Stomach smooth muscle (tissue), 2 donors: Measurements from ENCODE around the gene TLL1.

ENCODE experiments used
- H3K27ac ChIP-seq: one replicate; pipeline ENCODE4 v1.7.0; 2013; ENCODE audit warnings: mild to moderate bottlenecking, low read length, inconsistent platforms
- H3K27me3 ChIP-seq, 2 donors: one replicate each; pipeline ENCODE4 v1.7.0; 2013; ENCODE audit warnings: low read length in 2 of 2; ENCODE audit not compliant: insufficient read depth in 2 of 2, control insufficient read depth in 1 of 2
- H3K36me3 ChIP-seq, 2 donors: one replicate each; pipeline ENCODE4 v1.7.0; 2013; ENCODE audit warnings: low read length in 2 of 2; ENCODE audit not compliant: control insufficient read depth in 2 of 2, insufficient read depth in 2 of 2
- H3K4me1 ChIP-seq: one replicate; pipeline ENCODE4 v1.7.0; 2013; ENCODE audit warnings: low read length; ENCODE audit not compliant: control insufficient read depth, insufficient read depth
- H3K4me3 ChIP-seq, 2 donors: one replicate each; pipeline ENCODE4 v1.7.0; 2013; ENCODE audit warnings: low read length in 2 of 2
- H3K9ac ChIP-seq, 2 donors: one replicate each; pipeline ENCODE4 v1.7.0; 2013; ENCODE audit warnings: low read length in 2 of 2, mild to moderate bottlenecking in 1 of 2
- H3K9me3 ChIP-seq, 2 donors: one replicate each; pipeline ENCODE4 v1.7.0; 2013; ENCODE audit warnings: low read length in 2 of 2; ENCODE audit not compliant: control insufficient read depth in 2 of 2
- donor health status: healthy.
- donor health status: Pancreatic carcinoma.

The TLL1 gene

GRCh38 chr4:165929662-165930061 is 56.6 kb downstream of the TLL1 start:
- H3K4me3 ChIP-seq = no peak overlapping the region
- no peak overlapping the region for H3K27ac ChIP-seq

GRCh38 chr4:165931741-165932140 is 58.7 kb downstream of the TLL1 start:
- no peak overlapping the region for H3K4me3 ChIP-seq
- no peak overlapping the region for H3K27ac ChIP-seq
- no peaks in the 10 kb centered on the region for H3K4me1 ChIP-seq

More at GRCh38 chr4:165929662-165930061, 56.6 kb downstream of the TLL1 start:
- Histone ChIP-seq H3K9me3 (no peaks in the 10 kb centered on the region), H3K4me1 (no peaks in the 10 kb centered on the region), H3K27me3 (no peaks in the 10 kb centered on the region), H3K9ac (no peak overlapping the region), H3K36me3 (no peaks in the 10 kb centered on the region)

GRCh38 chr4:165944900-165945299 is 71.9 kb downstream of the TLL1 start:
- no peaks in the 10 kb centered on the region for H3K36me3 ChIP-seq
- no peak overlapping the region for H3K9ac ChIP-seq
- H3K4me1 ChIP-seq = no peaks in the 10 kb centered on the region
- H3K9me3 ChIP-seq = peaks cover 0 to 4% of the 10 kb centered on the region in 2 donors
- H3K27me3 ChIP-seq = no peaks in the 10 kb centered on the region
- no peak overlapping the region for H3K27ac ChIP-seq
- no peak overlapping the region for H3K4me3 ChIP-seq

More at GRCh38 chr4:165931741-165932140, 58.7 kb downstream of the TLL1 start:
- no peaks in the 10 kb centered on the region for H3K27me3 ChIP-seq
- H3K36me3 ChIP-seq = no peaks in the 10 kb centered on the region
- no peak overlapping the region for H3K9ac ChIP-seq
- no peaks in the 10 kb centered on the region for H3K9me3 ChIP-seq

DNA sequence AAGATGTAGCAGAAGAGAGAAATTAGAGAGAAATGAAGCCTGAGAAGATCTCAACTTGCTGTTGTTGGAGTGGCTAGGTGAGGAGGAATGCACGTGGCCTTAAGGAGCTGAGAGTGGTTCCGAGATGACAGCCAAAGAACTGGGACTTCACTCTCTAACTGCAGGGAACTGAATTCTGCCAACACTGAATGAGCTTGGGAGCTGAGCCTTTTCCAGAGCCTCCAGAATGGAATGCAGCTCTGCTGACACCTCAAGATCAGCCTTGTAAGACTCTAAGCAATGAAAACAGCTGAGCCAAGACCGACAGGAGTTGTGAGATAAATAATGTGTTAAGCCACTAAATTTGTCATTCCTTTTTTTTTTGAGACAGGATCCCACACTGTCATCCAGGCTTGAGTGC is 73.0 kb downstream of the TLL1 start:
- H3K36me3 ChIP-seq = no peaks in the 10 kb centered on the region
- peaks cover 0 to 4% of the 10 kb centered on the region in 2 donors for H3K9me3 ChIP-seq
- no peaks in the 10 kb centered on the region for H3K27me3 ChIP-seq
- H3K9ac ChIP-seq = no peak overlapping the region
- no peak overlapping the region for H3K4me3 ChIP-seq
- no peak overlapping the region for H3K27ac ChIP-seq
- no peaks in the 10 kb centered on the region for H3K4me1 ChIP-seq

DNA sequence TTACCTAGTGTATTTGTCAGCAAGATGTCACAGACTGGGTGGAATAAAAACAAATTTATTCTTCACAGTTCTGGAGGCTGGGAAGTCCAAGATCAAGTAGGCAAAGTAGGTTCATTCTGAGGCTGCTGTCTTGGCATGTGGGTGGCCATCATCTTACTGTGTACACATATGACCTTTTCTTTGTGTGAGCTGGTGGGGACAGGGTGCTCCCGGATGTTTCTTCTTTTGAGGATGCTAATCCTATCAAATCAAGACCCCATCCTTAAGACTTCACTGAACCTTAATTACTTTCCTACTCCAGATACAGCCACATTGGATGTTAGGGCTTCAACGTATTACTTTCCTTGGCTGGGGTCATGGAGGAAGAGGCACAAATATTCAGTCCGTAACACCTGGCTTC is 74.0 kb downstream of the TLL1 start:
- Histone ChIP-seq H3K36me3 (no peaks in the 10 kb centered on the region), H3K9me3 (peaks cover 0 to 4% of the 10 kb centered on the region in 2 donors), H3K4me1 (no peaks in the 10 kb centered on the region), H3K4me3 (no peak overlapping the region), H3K27me3 (no peaks in the 10 kb centered on the region), H3K9ac (no peak overlapping the region), H3K27ac (no peak overlapping the region)

DNA sequence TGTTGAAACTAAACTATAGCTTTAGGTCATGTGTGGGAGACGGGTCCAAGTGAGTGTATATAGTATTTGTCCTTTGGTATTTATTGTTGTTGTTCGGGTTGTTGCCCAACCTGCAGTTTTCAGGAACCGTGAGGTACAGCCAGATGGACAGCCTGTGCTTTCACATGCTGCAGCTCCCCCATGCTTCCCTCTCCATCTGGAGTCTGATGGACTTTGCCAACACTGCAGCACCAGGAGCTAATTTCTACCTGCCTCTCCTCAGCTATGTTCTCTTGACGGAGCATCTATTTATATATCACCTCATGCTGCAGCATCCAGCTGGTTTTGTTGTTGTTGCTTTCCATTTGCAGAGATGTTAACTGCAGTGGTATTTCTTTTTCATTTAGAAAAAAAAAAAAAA is 80.1 kb downstream of the TLL1 start:
- Histone ChIP-seq H3K9me3 (peaks cover 0 to 4% of the 10 kb centered on the region in 2 donors), H3K27ac (no peak overlapping the region), H3K27me3 (no peaks in the 10 kb centered on the region), H3K9ac (no peak overlapping the region), H3K4me1 (no peaks in the 10 kb centered on the region), H3K36me3 (no peaks in the 10 kb centered on the region), H3K4me3 (no peak overlapping the region)

GRCh38 chr4:165963621-165964020 is 90.6 kb downstream of the TLL1 start:
- Histone ChIP-seq H3K9ac (no peak overlapping the region), H3K4me1 (no peaks in the 10 kb centered on the region), H3K27ac (no peak overlapping the region), H3K36me3 (no peaks in the 10 kb centered on the region), H3K9me3 (peaks cover 0 to 2% of the 10 kb centered on the region in 2 donors), H3K4me3 (no peak overlapping the region), H3K27me3 (no peaks in the 10 kb centered on the region)

GRCh38 chr4:165964591-165964990 is 91.6 kb downstream of the TLL1 start:
- Histone ChIP-seq H3K4me1 (no peaks in the 10 kb centered on the region), H3K9me3 (peaks cover 0 to 2% of the 10 kb centered on the region in 2 donors), H3K27ac (no peak overlapping the region), H3K9ac (no peak overlapping the region), H3K27me3 (no peaks in the 10 kb centered on the region), H3K36me3 (no peaks in the 10 kb centered on the region), H3K4me3 (no peak overlapping the region)

- no peak overlapping the region for H3K27ac ChIP-seq
- H3K36me3 ChIP-seq = no peaks in the 10 kb centered on the region
- no peak overlapping the region for H3K9ac ChIP-seq
- peaks cover 0 to 2% of the 10 kb centered on the region in 2 donors for H3K9me3 ChIP-seq
- no peak overlapping the region for H3K4me3 ChIP-seq
- no peaks in the 10 kb centered on the region for H3K4me1 ChIP-seq
- no peaks in the 10 kb centered on the region for H3K27me3 ChIP-seq
Measured at GRCh38 chr4:165965503-165965902, 92.5 kb downstream of the TLL1 start.

DNA sequence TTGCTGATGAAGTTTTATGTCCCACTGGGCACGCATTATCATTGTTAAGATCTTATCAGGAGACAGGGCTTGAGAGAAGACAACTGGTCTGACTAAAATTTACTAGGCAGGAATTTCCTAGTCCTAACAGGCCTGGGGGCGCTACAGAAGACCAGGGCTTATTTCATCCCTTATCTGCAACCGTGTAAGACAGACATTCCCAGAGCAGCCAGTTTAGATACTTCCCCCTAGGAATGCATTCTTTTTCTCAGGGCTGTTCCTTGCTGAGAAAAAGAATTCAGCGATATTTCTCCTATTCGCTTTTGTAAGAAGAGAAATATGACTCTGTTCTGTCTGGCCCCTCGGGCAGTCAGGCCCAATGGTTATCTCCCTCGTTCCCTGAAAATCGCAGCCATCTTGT is 93.8 kb downstream of the TLL1 start:
- H3K9ac ChIP-seq = no peak overlapping the region
- no peaks in the 10 kb centered on the region for H3K36me3 ChIP-seq
- H3K27me3 ChIP-seq = no peaks in the 10 kb centered on the region
- H3K27ac ChIP-seq = no peak overlapping the region
- no peak overlapping the region for H3K4me3 ChIP-seq
- no peaks in the 10 kb centered on the region for H3K4me1 ChIP-seq
- peaks cover 0 to 2% of the 10 kb centered on the region in 2 donors for H3K9me3 ChIP-seq

DNA sequence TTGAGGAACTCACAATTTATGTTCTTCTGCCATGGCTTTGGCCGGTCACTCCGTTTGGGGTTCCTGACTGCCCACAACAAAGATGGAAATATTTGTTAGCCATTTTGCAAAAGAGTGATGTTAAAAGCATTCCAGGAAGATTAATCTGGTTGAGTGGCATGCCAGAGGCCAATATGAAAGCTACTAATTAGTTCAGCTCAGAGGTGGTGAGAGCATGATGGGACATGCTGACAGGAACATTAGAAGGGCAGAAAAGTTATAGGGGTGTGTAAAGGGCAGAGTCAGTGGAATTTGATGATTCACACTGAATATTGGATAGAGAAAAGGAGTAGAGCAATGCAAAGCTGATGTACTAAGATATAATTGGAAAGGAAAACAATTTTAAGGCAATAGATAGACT is 94.4 kb downstream of the TLL1 start:
- no peaks in the 10 kb centered on the region for H3K4me1 ChIP-seq
- H3K9me3 ChIP-seq = peaks cover 0 to 2% of the 10 kb centered on the region in 2 donors
- H3K27ac ChIP-seq = no peak overlapping the region
- no peaks in the 10 kb centered on the region for H3K27me3 ChIP-seq
- no peak overlapping the region for H3K4me3 ChIP-seq
- H3K9ac ChIP-seq = no peak overlapping the region
- H3K36me3 ChIP-seq = no peaks in the 10 kb centered on the region
